ENCODE results near the gene LANCL2. TPM values are rescaled to one million over a fixed set of nuclear protein-coding genes. Genes with fewer than 3 reads are reported as not detected.
A peak's percentile ranks its signal among the peaks of the same experiment; 100 is the strongest.

The LANCL2 gene
- total and polyA plus RNA-seq, 9 donors: 16.4 to 20.7 (median 18.4) TPM

GRCh38 chr7:55423277-55423711 is 58.2 kb downstream of the LANCL2 start:
- Histone ChIP-seq H3K4me1 (ENCODE audit: control insufficient read depth, insufficient read depth, low read length) (peaks cover 15% of the 10 kb centered on the region), H3K9me3 (replicated peaks; ENCODE audit: control insufficient read depth, low read depth, low read length) (no peaks in the 10 kb centered on the region), H3K27me3 (ENCODE audit: control insufficient read depth, insufficient read depth, low read length) (no peaks in the 10 kb centered on the region), H3K36me3 (ENCODE audit: control insufficient read depth, insufficient read depth, low read length) (peaks cover 23% of the 10 kb centered on the region), H3K4me3 (ENCODE audit: low read length) (no peak overlapping the region), H3K27ac (ENCODE audit: low read length) (no peak overlapping the region)
- WGBS (ENCODE audit: insufficient coverage): 72% methylated on average over 3 of the region's 5 CpGs
- DNase-seq: no peak

GRCh38 chr7:55423891-55424290 is 58.8 kb downstream of the LANCL2 start:
- no peaks in the 10 kb centered on the region for H3K9me3 ChIP-seq (replicated peaks; ENCODE audit: control insufficient read depth, low read depth, low read length)
- peaks cover 23% of the 10 kb centered on the region for H3K36me3 ChIP-seq (ENCODE audit: control insufficient read depth, insufficient read depth, low read length)
- no peak for DNase-seq
- 81% methylated on average over 4 of the region's 5 CpGs for WGBS (ENCODE audit: insufficient coverage)
- H3K27ac ChIP-seq (ENCODE audit: low read length): no peak overlapping the region
- H3K4me3 ChIP-seq (ENCODE audit: low read length): no peak overlapping the region
- peaks cover 15% of the 10 kb centered on the region for H3K4me1 ChIP-seq (ENCODE audit: control insufficient read depth, insufficient read depth, low read length)
- no peaks in the 10 kb centered on the region for H3K27me3 ChIP-seq (ENCODE audit: control insufficient read depth, insufficient read depth, low read length)

- Histone ChIP-seq H3K27ac (ENCODE audit: low read length) (no peak overlapping the region), H3K27me3 (ENCODE audit: control insufficient read depth, insufficient read depth, low read length) (no peaks in the 10 kb centered on the region), H3K36me3 (ENCODE audit: control insufficient read depth, insufficient read depth, low read length) (peaks cover 20% of the 10 kb centered on the region), H3K4me3 (ENCODE audit: low read length) (no peak overlapping the region), H3K4me1 (ENCODE audit: control insufficient read depth, insufficient read depth, low read length) (peaks cover 22% of the 10 kb centered on the region), H3K9me3 (replicated peaks; ENCODE audit: control insufficient read depth, low read depth, low read length) (no peaks in the 10 kb centered on the region)
- 89% methylated on average over 9 of the region's 11 CpGs for WGBS (ENCODE audit: insufficient coverage)
- no peak for DNase-seq
Observed at GRCh38 chr7:55425141-55425752, 60.1 kb downstream of the LANCL2 start.

- no peaks in the 10 kb centered on the region for H3K27me3 ChIP-seq (ENCODE audit: control insufficient read depth, insufficient read depth, low read length)
- H3K27ac ChIP-seq (ENCODE audit: low read length): no peak overlapping the region
- peaks cover 27% of the 10 kb centered on the region for H3K36me3 ChIP-seq (ENCODE audit: control insufficient read depth, insufficient read depth, low read length)
- 88% methylated on average over 11 of the region's 12 CpGs for WGBS (ENCODE audit: insufficient coverage)
- no peaks in the 10 kb centered on the region for H3K9me3 ChIP-seq (replicated peaks; ENCODE audit: control insufficient read depth, low read depth, low read length)
- H3K4me1 ChIP-seq (ENCODE audit: control insufficient read depth, insufficient read depth, low read length): peaks cover 22% of the 10 kb centered on the region
- no peak for DNase-seq
- no peak overlapping the region for H3K4me3 ChIP-seq (ENCODE audit: low read length)
Observed at GRCh38 chr7:55426676-55427075, 61.5 kb downstream of the LANCL2 start.

GRCh38 chr7:55427342-55427741 is 62.2 kb downstream of the LANCL2 start:
- Histone ChIP-seq H3K4me3 (ENCODE audit: low read length) (no peak overlapping the region), H3K9me3 (replicated peaks; ENCODE audit: control insufficient read depth, low read depth, low read length) (no peaks in the 10 kb centered on the region), H3K4me1 (ENCODE audit: control insufficient read depth, insufficient read depth, low read length) (peaks cover 22% of the 10 kb centered on the region), H3K27me3 (ENCODE audit: control insufficient read depth, insufficient read depth, low read length) (no peaks in the 10 kb centered on the region), H3K27ac (ENCODE audit: low read length) (peak overlapping the region; percentile 81), H3K36me3 (ENCODE audit: control insufficient read depth, insufficient read depth, low read length) (peaks cover 31% of the 10 kb centered on the region)
- DNase-seq: no peak
- 60% methylated on average over 2 of the region's 4 CpGs for WGBS (ENCODE audit: insufficient coverage)

- WGBS (ENCODE audit: insufficient coverage): 13% methylated on average over 11 of the region's 11 CpGs
- H3K9me3 ChIP-seq (replicated peaks; ENCODE audit: control insufficient read depth, low read depth, low read length): no peaks in the 10 kb centered on the region
- peak overlapping the region; percentile 35 for H3K4me3 ChIP-seq (ENCODE audit: low read length)
- peak overlapping the region; percentile 81 for H3K27ac ChIP-seq (ENCODE audit: low read length)
- DNase-seq: peak; percentile 89
- peaks cover 22% of the 10 kb centered on the region for H3K4me1 ChIP-seq (ENCODE audit: control insufficient read depth, insufficient read depth, low read length)
- peaks cover 36% of the 10 kb centered on the region for H3K36me3 ChIP-seq (ENCODE audit: control insufficient read depth, insufficient read depth, low read length)
- H3K27me3 ChIP-seq (ENCODE audit: control insufficient read depth, insufficient read depth, low read length): no peaks in the 10 kb centered on the region
Observed at GRCh38 chr7:55427800-55428199, 62.7 kb downstream of the LANCL2 start.

- 77% methylated on average over 11 of the region's 11 CpGs for WGBS (ENCODE audit: insufficient coverage)
- H3K9me3 ChIP-seq (replicated peaks; ENCODE audit: control insufficient read depth, low read depth, low read length): no peaks in the 10 kb centered on the region
- H3K4me3 ChIP-seq (ENCODE audit: low read length): no peak overlapping the region
- H3K4me1 ChIP-seq (ENCODE audit: control insufficient read depth, insufficient read depth, low read length): peaks cover 22% of the 10 kb centered on the region
- H3K27ac ChIP-seq (ENCODE audit: low read length): no peak overlapping the region
- H3K27me3 ChIP-seq (ENCODE audit: control insufficient read depth, insufficient read depth, low read length): no peaks in the 10 kb centered on the region
- DNase-seq: no peak
- peaks cover 37% of the 10 kb centered on the region for H3K36me3 ChIP-seq (ENCODE audit: control insufficient read depth, insufficient read depth, low read length)
Observed at GRCh38 chr7:55429835-55430499, 64.8 kb downstream of the LANCL2 start.

GRCh38 chr7:55431898-55432297 is 66.8 kb downstream of the LANCL2 start:
- 75% methylated on average over 2 of the region's 2 CpGs for WGBS (ENCODE audit: insufficient coverage)
- no peak for DNase-seq
- no peak overlapping the region for H3K27ac ChIP-seq (ENCODE audit: low read length)
- H3K9me3 ChIP-seq (replicated peaks; ENCODE audit: control insufficient read depth, low read depth, low read length): no peaks in the 10 kb centered on the region
- H3K4me1 ChIP-seq (ENCODE audit: control insufficient read depth, insufficient read depth, low read length): peaks cover 20% of the 10 kb centered on the region
- H3K4me3 ChIP-seq (ENCODE audit: low read length): no peak overlapping the region
- H3K36me3 ChIP-seq (ENCODE audit: control insufficient read depth, insufficient read depth, low read length): peaks cover 19% of the 10 kb centered on the region
- no peaks in the 10 kb centered on the region for H3K27me3 ChIP-seq (ENCODE audit: control insufficient read depth, insufficient read depth, low read length)

GRCh38 chr7:55432506-55432905 is 67.4 kb downstream of the LANCL2 start:
- WGBS (ENCODE audit: insufficient coverage): 90% methylated on average over 2 of the region's 3 CpGs
- Histone ChIP-seq H3K4me3 (ENCODE audit: low read length) (no peak overlapping the region), H3K9me3 (replicated peaks; ENCODE audit: control insufficient read depth, low read depth, low read length) (no peaks in the 10 kb centered on the region), H3K4me1 (ENCODE audit: control insufficient read depth, insufficient read depth, low read length) (peaks cover 15% of the 10 kb centered on the region), H3K36me3 (ENCODE audit: control insufficient read depth, insufficient read depth, low read length) (peaks cover 18% of the 10 kb centered on the region), H3K27me3 (ENCODE audit: control insufficient read depth, insufficient read depth, low read length) (no peaks in the 10 kb centered on the region), H3K27ac (ENCODE audit: low read length) (no peak overlapping the region)
- DNase-seq: no peak

GRCh38 chr7:55432939-55433784 is 68.0 kb downstream of the LANCL2 start:
- Histone ChIP-seq H3K4me1 (ENCODE audit: control insufficient read depth, insufficient read depth, low read length) (peaks cover 8% of the 10 kb centered on the region), H3K9me3 (replicated peaks; ENCODE audit: control insufficient read depth, low read depth, low read length) (no peaks in the 10 kb centered on the region), H3K4me3 (ENCODE audit: low read length) (no peak overlapping the region), H3K36me3 (ENCODE audit: control insufficient read depth, insufficient read depth, low read length) (peaks cover 18% of the 10 kb centered on the region), H3K27me3 (ENCODE audit: control insufficient read depth, insufficient read depth, low read length) (no peaks in the 10 kb centered on the region), H3K27ac (ENCODE audit: low read length) (no peak overlapping the region)
- peak; percentile 42 for DNase-seq
- 70% methylated on average over 7 of the region's 13 CpGs for WGBS (ENCODE audit: insufficient coverage)

Data from muscle of leg (tissue), 11 donors.